ENCODE measurements around the gene CPN1. TPM values are rescaled to one million over a fixed set of nuclear protein-coding genes. Genes with fewer than 3 reads are reported as not detected.

CPN1 gene
- total and polyA plus RNA-seq, 8 donors = not detected

DNA sequence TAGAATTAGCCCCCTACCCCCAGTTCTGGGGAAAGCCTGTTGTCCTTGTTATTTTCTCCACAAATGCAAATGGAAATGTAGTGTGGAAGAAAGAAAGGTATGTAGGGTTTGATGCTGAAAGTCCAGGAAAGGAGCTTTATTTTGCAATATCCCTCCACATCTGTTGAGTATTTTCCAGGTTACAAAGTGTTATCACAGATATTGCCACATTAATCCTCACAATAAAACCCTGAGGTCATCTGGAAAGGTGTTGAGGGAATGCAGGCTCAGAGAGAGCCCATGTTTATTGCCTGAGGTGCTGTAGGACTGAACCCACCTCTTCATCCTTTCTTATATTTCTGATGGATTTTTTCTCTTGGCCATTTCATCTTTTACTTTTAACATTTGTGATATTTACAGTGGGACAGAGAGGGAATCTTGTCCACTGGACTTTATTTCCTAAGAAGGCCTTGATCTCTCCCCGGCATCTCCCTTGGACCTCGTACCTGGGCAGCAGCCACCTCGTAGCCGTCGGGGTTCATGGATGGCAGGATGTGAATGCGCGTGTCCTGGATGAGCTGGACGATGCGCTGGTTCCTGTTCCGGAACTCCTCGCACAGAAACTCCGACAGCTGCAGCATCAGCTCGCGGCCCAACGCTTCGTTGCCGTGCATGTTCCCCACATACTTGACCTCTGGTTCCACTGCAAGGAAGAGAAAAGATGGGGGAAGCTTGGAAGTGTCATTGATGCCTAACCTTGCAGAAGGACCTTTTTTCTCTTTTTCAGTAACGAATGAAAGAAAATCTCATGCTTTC lies 6.0 kb downstream of the CPN1 start:
- Histone ChIP-seq H3K4me3 (no peak overlapping the region), H3K27ac (no peak overlapping the region), H3K9me3 (no peaks in the 10 kb centered on the region), H3K36me3 (no peaks in the 10 kb centered on the region), H3K4me1 (no peaks in the 10 kb centered on the region), H3K27me3 (peaks cover 0 to 21% (median 0%) of the 10 kb centered on the region in 3 donors)
- intact Hi-C loops (cut with DNase I; ENCODE audit: low total_unique reads) = no loop called here
- DNase-seq = no peak
- TF ChIP-seq POLR2A (IDR thresholded peaks at IDR 0.05) (no peak), EP300 (IDR thresholded peaks at IDR 0.05) (no peak), POLR2AphosphoS5 (IDR thresholded peaks at IDR 0.05) (no peak)
- TF ChIP-seq, protein P1, sequence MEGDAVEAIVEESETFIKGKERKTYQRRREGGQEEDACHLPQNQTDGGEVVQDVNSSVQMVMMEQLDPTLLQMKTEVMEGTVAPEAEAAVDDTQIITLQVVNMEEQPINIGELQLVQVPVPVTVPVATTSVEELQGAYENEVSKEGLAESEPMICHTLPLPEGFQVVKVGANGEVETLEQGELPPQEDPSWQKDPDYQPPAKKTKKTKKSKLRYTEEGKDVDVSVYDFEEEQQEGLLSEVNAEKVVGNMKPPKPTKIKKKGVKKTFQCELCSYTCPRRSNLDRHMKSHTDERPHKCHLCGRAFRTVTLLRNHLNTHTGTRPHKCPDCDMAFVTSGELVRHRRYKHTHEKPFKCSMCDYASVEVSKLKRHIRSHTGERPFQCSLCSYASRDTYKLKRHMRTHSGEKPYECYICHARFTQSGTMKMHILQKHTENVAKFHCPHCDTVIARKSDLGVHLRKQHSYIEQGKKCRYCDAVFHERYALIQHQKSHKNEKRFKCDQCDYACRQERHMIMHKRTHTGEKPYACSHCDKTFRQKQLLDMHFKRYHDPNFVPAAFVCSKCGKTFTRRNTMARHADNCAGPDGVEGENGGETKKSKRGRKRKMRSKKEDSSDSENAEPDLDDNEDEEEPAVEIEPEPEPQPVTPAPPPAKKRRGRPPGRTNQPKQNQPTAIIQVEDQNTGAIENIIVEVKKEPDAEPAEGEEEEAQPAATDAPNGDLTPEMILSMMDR (IDR thresholded peaks at IDR 0.05) = no peak
- 89 to 95% (median 93%) methylated on average over 18 of the region's 18 CpGs for WGBS, 5 donors

DNA sequence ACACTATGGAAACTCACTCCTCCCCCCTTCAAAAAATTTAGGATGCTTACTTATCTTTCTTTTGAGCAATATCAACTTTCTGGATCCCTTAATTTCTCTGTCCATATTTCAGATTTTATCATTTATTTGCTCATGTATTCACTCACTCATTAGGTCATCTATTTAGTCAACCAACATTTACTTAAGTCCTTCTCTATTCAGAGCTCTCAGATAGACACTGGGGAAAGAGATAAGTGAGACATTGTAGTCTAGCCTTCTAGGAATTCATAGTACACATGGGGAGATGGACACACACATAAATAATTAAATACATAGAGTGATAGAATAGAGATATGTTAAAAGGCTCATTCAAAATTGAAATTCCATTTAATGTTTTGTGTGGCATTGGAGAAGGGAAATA lies 9.2 kb downstream of the CPN1 start:
- H3K36me3 ChIP-seq = no peaks in the 10 kb centered on the region
- intact Hi-C loops (cut with DNase I; ENCODE audit: low total_unique reads) = no loop called here
- H3K27me3 ChIP-seq = no peaks in the 10 kb centered on the region

DNA sequence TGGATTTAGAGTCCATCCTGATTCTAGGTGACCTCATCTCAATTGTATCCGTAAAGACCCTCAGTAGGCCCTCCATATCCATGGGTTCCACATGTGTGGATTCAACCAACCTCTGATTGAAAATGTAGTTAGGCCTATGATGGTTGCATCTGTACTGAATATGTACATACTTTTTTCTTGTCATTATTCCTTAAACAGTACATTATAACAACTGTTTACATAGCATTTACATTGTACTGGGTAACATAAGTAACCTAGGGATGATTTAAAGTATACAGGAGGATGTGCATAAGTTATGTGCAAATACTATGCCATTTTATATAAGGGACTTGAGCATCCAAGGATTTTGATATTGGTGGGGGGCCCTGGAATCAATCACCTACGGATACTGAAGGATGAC lies 10.1 kb downstream of the CPN1 start:
- DNase-seq = no peak
- TF ChIP-seq, protein P1 (IDR thresholded peaks at IDR 0.05) = no peak
- TF ChIP-seq EP300 (IDR thresholded peaks at IDR 0.05) (no peak), POLR2A (IDR thresholded peaks at IDR 0.05) (no peak), POLR2AphosphoS5 (IDR thresholded peaks at IDR 0.05) (no peak)

More for the DNA sequence above, 9.2 kb downstream of the CPN1 start:
- TF ChIP-seq, protein P1 (IDR thresholded peaks at IDR 0.05) = no peak
- TF ChIP-seq POLR2A (IDR thresholded peaks at IDR 0.05) (no peak), POLR2AphosphoS5 (IDR thresholded peaks at IDR 0.05) (no peak), EP300 (IDR thresholded peaks at IDR 0.05) (no peak)
- Histone ChIP-seq H3K27ac (no peak overlapping the region), H3K9me3 (no peaks in the 10 kb centered on the region), H3K4me1 (no peaks in the 10 kb centered on the region), H3K4me3 (no peak overlapping the region)
- no peak for DNase-seq

DNA sequence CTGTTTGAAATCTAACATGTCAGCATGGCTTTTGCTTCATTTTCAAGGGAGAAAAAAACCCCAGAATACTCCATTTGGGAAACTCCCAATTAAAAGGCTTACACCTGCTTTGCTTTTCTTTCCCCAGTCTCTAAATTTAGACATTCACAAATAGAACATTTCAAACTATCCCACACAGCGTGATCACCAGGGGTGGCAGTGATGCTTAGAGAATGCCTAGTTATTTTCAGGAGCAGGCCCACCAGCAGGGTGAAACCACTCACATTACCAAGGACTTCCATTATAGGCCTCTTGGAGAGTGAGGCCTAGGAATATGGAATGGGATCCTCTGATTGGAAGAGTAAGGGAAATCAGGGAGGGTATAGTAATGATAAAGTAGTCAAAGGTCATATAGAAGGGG lies 14.2 kb downstream of the CPN1 start:
- Histone ChIP-seq H3K27ac (no peak overlapping the region), H3K9me3 (no peaks in the 10 kb centered on the region), H3K4me1 (no peaks in the 10 kb centered on the region), H3K36me3 (no peaks in the 10 kb centered on the region), H3K27me3 (peaks cover 0 to 11% (median 0%) of the 10 kb centered on the region in 3 donors), H3K4me3 (no peak overlapping the region)
- TF ChIP-seq EP300 (IDR thresholded peaks at IDR 0.05) = no peak
- no peak for TF ChIP-seq POLR2A (IDR thresholded peaks at IDR 0.05)
- TF ChIP-seq, protein P1 (IDR thresholded peaks at IDR 0.05) = no peak
- no peak for TF ChIP-seq POLR2AphosphoS5 (IDR thresholded peaks at IDR 0.05)
- WGBS, 5 donors = 74 to 94% (median 80%) methylated on average over 1 of the region's 1 CpG
- intact Hi-C loops (cut with DNase I; ENCODE audit: low total_unique reads) = no loop called here
- no peak for DNase-seq

More for the DNA sequence above, 10.1 kb downstream of the CPN1 start:
- Histone ChIP-seq H3K4me1 (no peaks in the 10 kb centered on the region), H3K36me3 (no peaks in the 10 kb centered on the region), H3K27ac (no peak overlapping the region), H3K27me3 (no peaks in the 10 kb centered on the region), H3K4me3 (no peak overlapping the region), H3K9me3 (no peaks in the 10 kb centered on the region)
- intact Hi-C loops (cut with DNase I; ENCODE audit: low total_unique reads) = no loop called here
- 90 to 98% (median 96%) methylated on average over 2 of the region's 2 CpGs for WGBS, 5 donors

All from stomach (tissue), 9 donors.